SK-N-SH (cell line): ENCODE results near the gene ZNF185. TPM values are rescaled to one million over a fixed set of nuclear protein-coding genes. Genes with fewer than 3 reads are reported as not detected.

Experiments used
- CTCF ChIA-PET: fragments of 300-600, 350-600 bp; formaldehyde crosslinking; extraction: SDS; loops from one replicate; lab custom pipeline; 2021; lab: Yijun Ruan, JAX
- POLR2A ChIA-PET: fragments of 350-600 bp; sonication (Branson Sonifier 250); formaldehyde crosslinking; extraction: SDS; loops from one replicate; lab custom pipeline; 2020; ENCODE audit warnings: antibody characterized with exemption, inconsistent platforms; lab: Yijun Ruan, JAX
- DNase-seq: peaks from one replicate; pipeline ENCODE4 v3.0.0; 2012
- H2AFZ ChIP-seq: fragments of 200-600 bp; sonication (generic); 2 replicates; pipeline ENCODE4 v1.8.1; 2016; ENCODE audit warnings: antibody characterized with exemption, mild to moderate bottlenecking, low read depth
- H3F3A ChIP-seq: fragments of 200-600 bp; sonication (generic); replicated peaks from 2 replicates; pipeline ENCODE3; 2016; ENCODE audit warnings: antibody characterized with exemption, mild to moderate bottlenecking; ENCODE audit not compliant: insufficient read depth
- H3K27ac ChIP-seq, 2 experiments: fragments of 200-500 bp in 1 of 2; fragments of 200-600 bp in 1 of 2; sonication (Bioruptor generic) in 1 of 2; sonication (generic), shearing (Covaris generic) in 1 of 2; 2 replicates each; pipeline versions ENCODE4 v1.5.1 to v1.6.1; 2014 to 2016; ENCODE audit warnings: low read depth in 2 of 2, inconsistent platforms in 1 of 2, low read length in 1 of 2, mild to moderate bottlenecking in 1 of 2, mixed read lengths in 1 of 2
- H3K27me3 ChIP-seq: fragments of 200-600 bp; sonication (generic), shearing (Covaris generic); 2 replicates; pipeline ENCODE4 v1.6.1; 2016; ENCODE audit warnings: mixed run types; ENCODE audit not compliant: insufficient read depth
- H3K36me3 ChIP-seq, 2 experiments: fragments of 200-500 bp in 1 of 2; fragments of 200-600 bp in 1 of 2; sonication (Bioruptor generic) in 1 of 2; sonication (generic) in 1 of 2; replicated peaks in 1 of 2; 2 replicates each; pipeline versions ENCODE3 to v1.5.1; 2014 to 2016; ENCODE audit warnings: low read length in 1 of 2, mild to moderate bottlenecking in 1 of 2; ENCODE audit not compliant: insufficient read depth in 2 of 2, control insufficient read depth in 1 of 2
- H3K4me1 ChIP-seq, 2 experiments: fragments of 200-500 bp in 1 of 2; fragments of 200-600 bp in 1 of 2; sonication (Bioruptor generic) in 1 of 2; sonication (generic), shearing (Covaris generic) in 1 of 2; 2 replicates each; pipeline versions ENCODE4 v1.5.1 to v1.6.1; 2014 to 2016; ENCODE audit warnings: low read depth in 1 of 2, low read length in 1 of 2, mixed run types in 1 of 2; ENCODE audit not compliant: insufficient read depth in 2 of 2, control insufficient read depth in 1 of 2
- H3K4me2 ChIP-seq: fragments of 200-600 bp; sonication (generic), shearing (Covaris generic); 2 replicates; pipeline ENCODE4 v1.6.1; 2017; ENCODE audit warnings: mixed run types
- H3K4me3 ChIP-seq, 2 experiments: fragments of 200-500 bp in 1 of 2; fragments of 200-600 bp in 1 of 2; sonication (Bioruptor generic) in 1 of 2; sonication (generic), shearing (Covaris generic) in 1 of 2; 2 replicates each; pipeline versions ENCODE4 v1.5.1 to v1.8.1; 2014 to 2016; ENCODE audit warnings: low read depth in 2 of 2, inconsistent platforms in 1 of 2, low read length in 1 of 2, mild to moderate bottlenecking in 1 of 2, mixed read lengths in 1 of 2, moderate library complexity in 1 of 2
- H3K79me2 ChIP-seq: fragments of 200-600 bp; sonication (generic); 2 replicates; pipeline ENCODE4 v1.8.1; 2017; ENCODE audit warnings: mild to moderate bottlenecking; ENCODE audit not compliant: insufficient read depth
- H3K9ac ChIP-seq: fragments of 200-600 bp; sonication (generic); 2 replicates; pipeline ENCODE4 v1.6.1; 2017; ENCODE audit warnings: mixed run types
- H3K9me2 ChIP-seq: fragments of 200-600 bp; sonication (generic); 2 replicates; pipeline ENCODE4 v1.6.1; 2017; ENCODE audit warnings: mixed run types
- H3K9me3 ChIP-seq: fragments of 200-600 bp; sonication (generic); 2 replicates; pipeline ENCODE4 v1.6.1; 2017; ENCODE audit warnings: mixed run types, mild to moderate bottlenecking, moderate library complexity
- H4K20me1 ChIP-seq: fragments of 200-600 bp; sonication (generic); 2 replicates; pipeline ENCODE4 v1.6.1; 2017; ENCODE audit warnings: mild to moderate bottlenecking, mixed run types; ENCODE audit not compliant: insufficient read depth
- CTCF ChIP-seq: fragments of 200-600 bp; sonication (generic); IDR thresholded peaks from 2 replicates; pipeline ENCODE4 v1.6.1; 2017; ENCODE audit warnings: antibody characterized with exemption, mild to moderate bottlenecking, moderate library complexity
- EP300 ChIP-seq, 2 experiments: IDR thresholded peaks; 2 replicates each; pipeline versions ENCODE4 v1.4.0 to v1.6.1; 2012; ENCODE audit warnings: borderline replicate concordance in 1 of 2, low read depth in 1 of 2, low read length in 1 of 2
- FOXM1 ChIP-seq: IDR thresholded peaks from 2 replicates; pipeline ENCODE4 v1.4.0; 2012; ENCODE audit warnings: low read depth, mild to moderate bottlenecking
- GABPA ChIP-seq: IDR thresholded peaks from 2 replicates; pipeline ENCODE4 v1.4.0; 2012; ENCODE audit warnings: low read depth, mild to moderate bottlenecking
- GATA2 ChIP-seq: sonication (generic); formaldehyde crosslinking; IDR thresholded peaks from 2 replicates; pipeline ENCODE4 v1.5.0; 2020; ENCODE audit warnings: mild to moderate bottlenecking, missing genetic modification reagents
- MAX ChIP-seq: IDR thresholded peaks from 2 replicates; pipeline ENCODE4 v1.4.0; 2012; ENCODE audit warnings: low read depth
- MXI1 ChIP-seq: IDR thresholded peaks from 2 replicates; pipeline ENCODE4 v1.6.1; 2012; ENCODE audit warnings: mild to moderate bottlenecking, low read depth, low read length, improper control_type of control experiment
- NFIC ChIP-seq: IDR thresholded peaks from 2 replicates; pipeline ENCODE4 v1.4.0; 2012; ENCODE audit warnings: borderline replicate concordance
- POLR2AphosphoS5 ChIP-seq: IDR thresholded peaks from 2 replicates; pipeline ENCODE4 v1.6.1; 2012; ENCODE audit warnings: low read depth, low read length
- TCF12 ChIP-seq: IDR thresholded peaks from 2 replicates; pipeline ENCODE4 v1.4.0; 2012
- USF2 ChIP-seq: fragments of 150-350 bp; IDR thresholded peaks from 2 replicates; pipeline ENCODE4 v1.6.1; 2017; ENCODE audit warnings: antibody characterized with exemption, low read length, low read depth, borderline replicate concordance
- YY1 ChIP-seq: IDR thresholded peaks from 2 replicates; pipeline ENCODE4 v1.4.0; 2012; ENCODE audit warnings: low read depth, mild to moderate bottlenecking
- WGBS: methylation state at CpG from one replicate; pipeline ENCODE4 v1.1.6; 2017; ENCODE audit warnings: low lambda C conversion rate; 5-methylcytosine and 5-hydroxymethylcytosine counted together
- polyA plus RNA-seq, 3 experiments: library from polyadenylated mRNA; depleted of rRNA; stranded (reverse); fragments of >200 nt; gene quantifications; 2 replicates each; pipeline ENCODE4 v1.2.3, GENCODE V29; 2012

ZNF185 gene
- polyA plus RNA-seq, 1 of the 3 experiments (the other 2 are of a cell fraction): 10.3 TPM

- TF ChIP-seq CTCF (no peak), TCF12 (no peak), GABPA (no peak)
Observed at GRCh38 chrX:152912641-152913040, 14.8 kb downstream of the ZNF185 start (continued).

GRCh38 chrX:152913346-152913745, 15.5 kb downstream of the ZNF185 start:
- Histone ChIP-seq H3K9me2 (no peaks in the 10 kb centered on the region), H3K9ac (no peak overlapping the region), H4K20me1 (no peaks in the 10 kb centered on the region), H3K4me1 (peaks cover 0 to 14% of the 10 kb centered on the region in 2 experiments; a peak in 1 of 4 replicates), H3K4me3 (no peak overlapping the region), H2AFZ (no peak overlapping the region), H3K36me3 (no peaks in the 10 kb centered on the region), H3K27me3 (peaks cover 5% of the 10 kb centered on the region), H3K27ac (peak overlapping the region in 1 of 2 experiments; percentile 47; a peak in 2 of 4 replicates), H3K9me3 (no peaks in the 10 kb centered on the region), H3F3A (no peaks in the 10 kb centered on the region), H3K4me2 (no peak overlapping the region), H3K79me2 (no peaks in the 10 kb centered on the region)
- WGBS: 59% methylated on average over 5 of the region's 10 CpGs
- ChIA-PET CTCF (interaction anchor here (0.9 to 5.8 kb wide), 8 partner anchors 8 to 29 kb away, joined by 3 to 71 read pairs (median 16); partner anchors contain the start of gene ZNF185), POLR2A (no interaction called here)
- TF ChIP-seq MAX: no peak
- TF ChIP-seq YY1: no peak
- no peak for TF ChIP-seq USF2
- TF ChIP-seq FOXM1: no peak
- TF ChIP-seq MXI1: no peak
- TF ChIP-seq NFIC: no peak
- no peak for DNase-seq

GRCh38 chrX:152913910-152914309, 16.0 kb downstream of the ZNF185 start:
- Histone ChIP-seq H3K4me1 (peaks cover 0 to 14% of the 10 kb centered on the region in 2 experiments; a peak in 1 of 4 replicates), H3K36me3 (no peaks in the 10 kb centered on the region), H3K4me3 (no peak overlapping the region), H3K79me2 (no peaks in the 10 kb centered on the region), H4K20me1 (no peaks in the 10 kb centered on the region), H3K27me3 (peaks cover 5% of the 10 kb centered on the region), H3K4me2 (no peak overlapping the region), H3K9me2 (no peaks in the 10 kb centered on the region), H3K9ac (no peak overlapping the region), H3K27ac (no peak overlapping the region; a peak in 1 of 4 replicates), H2AFZ (no peak overlapping the region), H3F3A (no peaks in the 10 kb centered on the region), H3K9me3 (no peaks in the 10 kb centered on the region)
- peak; percentile 69 for DNase-seq
- CTCF ChIA-PET: interaction anchor here (1.3 to 5.8 kb wide), 8 partner anchors 8 to 278 kb away, joined by 4 to 71 read pairs (median 16); partner anchors contain the start of gene ZNF185
- TF ChIP-seq GATA2 (peak; percentile 71), POLR2AphosphoS5 (no peak), EP300 (IDR thresholded peaks at IDR 0.05; ENCODE audit: borderline replicate concordance in 1 of 2, low read depth in 1 of 2, low read length in 1 of 2) (peak in 1 of 2 experiments; percentile 28; a peak in 1 of 4 replicates), MXI1 (no peak)
- WGBS: 53% methylated on average over 5 of the region's 6 CpGs
- POLR2A ChIA-PET: no interaction called here
